Chondrocyte (in vitro differentiated cells): ENCODE data around the gene CRB3. TPM values are rescaled to one million over a fixed set of nuclear protein-coding genes. Genes with fewer than 3 reads are reported as not detected.

Experiments
- DNase-seq: peaks from one replicate; pipeline ENCODE4 v3.0.0; 2021; ENCODE audit warnings: mixed read lengths, low spot score
- H3K27ac Mint-ChIP-seq: one replicate; pipeline ENCODE4 v1.8.0; 2021; ENCODE audit warnings: mild to moderate bottlenecking, moderate library complexity, mixed read lengths; ENCODE audit not compliant: unreplicated experiment
- H3K27me3 Mint-ChIP-seq: 2 replicates; pipeline ENCODE4 v1.8.0; 2021; ENCODE audit warnings: low read depth, mixed read lengths
- H3K36me3 Mint-ChIP-seq: 2 replicates; pipeline ENCODE4 v1.8.0; 2021; ENCODE audit warnings: low read depth, mixed read lengths
- H3K4me1 Mint-ChIP-seq: 2 replicates; pipeline ENCODE4 v1.8.0; 2021; ENCODE audit warnings: low read depth, mild to moderate bottlenecking, mixed read lengths
- H3K4me3 Mint-ChIP-seq: one replicate; pipeline ENCODE4 v1.8.0; 2021; ENCODE audit warnings: mild to moderate bottlenecking, moderate library complexity, mixed read lengths; ENCODE audit not compliant: unreplicated experiment
- H3K9me3 Mint-ChIP-seq: 2 replicates; pipeline ENCODE4 v1.8.0; 2021; ENCODE audit warnings: low read depth, mixed read lengths
- microRNA-seq: library from miRNA; unstranded; fragments of <30 nt; microRNA quantifications from one replicate; pipeline ENCODE4 v1.2.0, GENCODE V29; 2020; ENCODE audit warnings: borderline number of aligned reads
- total RNA-seq: library from RNA; stranded (reverse); gene quantifications from 3 replicates; pipeline ENCODE4 v1.2.1, GENCODE V29; 2021
- TF ChIP-seq, protein P1 (sequence below): fragments of 200-600 bp; sonication (generic); IDR thresholded peaks from 2 replicates; pipeline ENCODE4 v1.5.0; 2021; ENCODE audit warnings: antibody characterized with exemption, mild to moderate bottlenecking, moderate library complexity

Gene CRB3
- total RNA-seq, 1 donor from 2014 or later = 0.32 TPM

DNA sequence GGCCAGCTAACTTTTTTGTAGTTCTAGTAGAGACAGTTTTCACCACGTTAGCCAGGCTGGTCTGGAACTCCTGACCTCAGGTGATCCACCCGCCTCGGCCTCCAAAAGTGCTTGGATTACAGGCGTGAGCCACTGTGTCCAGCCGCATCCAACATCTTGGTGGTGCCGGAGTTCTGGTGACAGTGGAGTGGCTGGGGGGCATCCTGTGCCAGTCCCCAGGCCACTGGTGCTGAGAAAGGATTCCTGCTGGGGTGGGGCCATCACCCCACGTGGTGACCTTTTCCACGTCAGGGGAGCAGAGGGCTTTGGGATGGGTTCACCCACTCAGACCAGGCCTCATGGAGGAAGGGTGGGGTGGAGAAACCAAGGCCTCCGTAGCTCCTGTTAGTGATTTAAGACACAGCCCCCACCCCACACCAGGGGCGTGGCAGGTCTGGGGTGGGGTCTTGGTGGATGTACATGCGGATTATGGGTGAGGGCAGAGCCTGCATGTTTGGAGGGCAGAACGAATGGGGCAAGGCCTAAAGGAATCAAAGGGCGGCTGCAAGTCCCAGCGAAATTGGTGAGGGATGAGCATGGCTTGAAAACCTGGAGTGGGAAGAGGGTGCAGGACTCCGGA is 51.0 kb downstream of the CRB3 start:
- DNase-seq = no peak
- H3K4me3 Mint-ChIP-seq = no peak overlapping the region
- TF ChIP-seq, protein P1, sequence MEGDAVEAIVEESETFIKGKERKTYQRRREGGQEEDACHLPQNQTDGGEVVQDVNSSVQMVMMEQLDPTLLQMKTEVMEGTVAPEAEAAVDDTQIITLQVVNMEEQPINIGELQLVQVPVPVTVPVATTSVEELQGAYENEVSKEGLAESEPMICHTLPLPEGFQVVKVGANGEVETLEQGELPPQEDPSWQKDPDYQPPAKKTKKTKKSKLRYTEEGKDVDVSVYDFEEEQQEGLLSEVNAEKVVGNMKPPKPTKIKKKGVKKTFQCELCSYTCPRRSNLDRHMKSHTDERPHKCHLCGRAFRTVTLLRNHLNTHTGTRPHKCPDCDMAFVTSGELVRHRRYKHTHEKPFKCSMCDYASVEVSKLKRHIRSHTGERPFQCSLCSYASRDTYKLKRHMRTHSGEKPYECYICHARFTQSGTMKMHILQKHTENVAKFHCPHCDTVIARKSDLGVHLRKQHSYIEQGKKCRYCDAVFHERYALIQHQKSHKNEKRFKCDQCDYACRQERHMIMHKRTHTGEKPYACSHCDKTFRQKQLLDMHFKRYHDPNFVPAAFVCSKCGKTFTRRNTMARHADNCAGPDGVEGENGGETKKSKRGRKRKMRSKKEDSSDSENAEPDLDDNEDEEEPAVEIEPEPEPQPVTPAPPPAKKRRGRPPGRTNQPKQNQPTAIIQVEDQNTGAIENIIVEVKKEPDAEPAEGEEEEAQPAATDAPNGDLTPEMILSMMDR = no peak
- no peaks in the 10 kb centered on the region for H3K27me3 Mint-ChIP-seq
- H3K9me3 Mint-ChIP-seq = no peaks in the 10 kb centered on the region
- H3K4me1 Mint-ChIP-seq = peaks cover 26% of the 10 kb centered on the region
- no peaks in the 10 kb centered on the region for H3K36me3 Mint-ChIP-seq
- no peak overlapping the region for H3K27ac Mint-ChIP-seq

DNA sequence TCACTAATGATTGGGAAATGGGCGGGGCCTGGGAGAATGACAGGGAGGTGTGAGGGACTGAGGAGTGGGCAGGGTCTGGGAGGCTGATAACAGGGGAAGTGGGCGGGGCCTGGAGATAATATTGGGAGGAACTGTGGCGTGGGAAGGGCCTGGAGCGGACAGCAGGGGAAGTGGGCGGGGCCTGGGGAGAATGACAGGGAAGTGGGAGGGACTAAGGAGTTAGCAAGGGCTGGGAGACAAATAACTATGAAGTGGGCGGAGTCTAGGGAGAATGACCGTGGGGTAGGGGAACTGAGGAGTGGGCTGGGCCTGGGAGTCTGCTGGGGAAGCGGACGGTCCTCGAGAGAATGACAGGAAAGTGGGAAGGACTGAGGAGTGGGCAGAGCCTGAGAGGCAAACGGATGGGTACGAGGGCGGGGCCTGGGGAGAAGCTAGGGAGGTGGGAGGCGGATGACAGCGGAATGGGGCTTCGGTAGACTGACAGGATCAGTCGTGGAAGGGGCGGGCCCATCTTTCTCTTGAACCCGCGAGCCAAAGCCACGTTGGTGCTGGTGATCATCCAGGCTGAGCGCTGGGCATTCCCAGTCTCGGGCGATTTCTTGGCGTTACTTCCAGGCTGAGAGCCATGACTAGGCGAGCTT is 52.1 kb downstream of the CRB3 start:
- H3K9me3 Mint-ChIP-seq = no peaks in the 10 kb centered on the region
- peak overlapping the region; percentile 98 for H3K27ac Mint-ChIP-seq

More for the DNA sequence above, 52.1 kb downstream of the CRB3 start:
- Mint-ChIP-seq H3K4me1 (peaks cover 26% of the 10 kb centered on the region), H3K27me3 (no peaks in the 10 kb centered on the region), H3K36me3 (no peaks in the 10 kb centered on the region), H3K4me3 (peak overlapping the region; percentile 95)
- peak; percentile 97 for DNase-seq
- TF ChIP-seq, protein P1 = no peak

Small RNAs within 50 kb of the gene (microRNA-seq; reads per million reads assigned to microRNA genes)
- gene MIR3940 = 10.5 reads per million, percentile 23 among the genes with 10 or more reads in this experiment

Other genes starting within 250 kb of the CRB3 start
- gene MLLT1, start 184.3 kb upstream of the CRB3 start, total RNA-seq = 57.7 to 61.2 TPM (median 60.9 TPM) in 3 replicates
- not detected in 3 replicates for gene ACER1, start 130.7 kb upstream of the CRB3 start, total RNA-seq
- gene CLPP, start 102.7 kb upstream of the CRB3 start, total RNA-seq = 66.5 to 74.6 TPM (median 68.3 TPM) in 3 replicates
- gene ALKBH7, start 91.5 kb upstream of the CRB3 start, total RNA-seq = 46.0 to 74.3 TPM (median 71.7 TPM) in 3 replicates
- 2.8 to 3.4 TPM (median 3.1 TPM) in 3 replicates for gene PSPN, start 88.3 kb upstream of the CRB3 start, total RNA-seq
- 58.8 to 64.0 TPM (median 60.4 TPM) in 3 replicates for gene GTF2F1, start 71.1 kb upstream of the CRB3 start, total RNA-seq
- 182 to 191 TPM (median 187 TPM) in 3 replicates for gene KHSRP, start 39.5 kb upstream of the CRB3 start, total RNA-seq
- 0.20 TPM in 1 of 3 replicates, not detected in the others for gene SLC25A41, start 30.5 kb upstream of the CRB3 start, total RNA-seq
- 47.8 to 51.7 TPM (median 49.4 TPM) in 3 replicates for gene SLC25A23, start 4.5 kb upstream of the CRB3 start, total RNA-seq
- gene DENND1C, start 17.5 kb downstream of the CRB3 start, total RNA-seq = not detected in 3 replicates
- gene TUBB4A, start 38.0 kb downstream of the CRB3 start, total RNA-seq = 0.26 to 0.99 TPM (median 0.70 TPM) in 3 replicates
- gene TNFSF9, start 66.8 kb downstream of the CRB3 start, total RNA-seq = 5.9 to 6.9 TPM (median 6.7 TPM) in 3 replicates
- gene CD70, start 126.9 kb downstream of the CRB3 start, total RNA-seq = 3.3 to 8.1 TPM (median 3.9 TPM) in 3 replicates
- gene TNFSF14, start 205.9 kb downstream of the CRB3 start, total RNA-seq = not detected in 3 replicates